GM18511 (cell line): ENCODE measurements around the gene NR1H4.
"Not testable (repeated sequence)": the region's sequence is repeated elsewhere in the genome, so short reads cannot be mapped to it uniquely, and the experiment has no call there.

Experiments
- ATAC-seq: cut with Tn5 transposase; IDR thresholded peaks from one replicate; pipeline ENCODE4 v1.9.1; 2021; ENCODE audit warnings: mild to moderate bottlenecking, moderate library complexity; ENCODE audit not compliant: unreplicated experiment

The NR1H4 gene

DNA sequence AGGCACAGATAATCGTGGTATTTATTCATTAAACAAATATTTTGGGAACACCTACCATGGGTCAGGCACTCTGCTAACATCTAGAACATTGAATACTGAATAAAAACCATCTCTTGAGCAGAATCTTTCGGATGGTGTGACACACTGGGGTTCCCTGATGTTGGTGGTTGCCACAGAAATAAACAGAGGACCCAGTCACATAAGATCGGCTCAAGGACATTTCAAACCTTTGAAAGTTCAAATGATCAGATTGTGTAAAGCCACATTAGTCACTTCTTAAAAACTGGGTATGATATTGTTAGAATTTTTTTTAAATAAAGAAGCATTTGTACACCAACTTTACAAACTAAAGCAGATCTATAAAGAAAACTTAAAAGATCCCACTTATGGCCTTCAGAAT is 39.0 kb downstream of the NR1H4 start:
- ATAC-seq: no peak

GRCh38 chr12:100515968-100516367 is 42.3 kb downstream of the NR1H4 start:
- no peak for ATAC-seq

DNA sequence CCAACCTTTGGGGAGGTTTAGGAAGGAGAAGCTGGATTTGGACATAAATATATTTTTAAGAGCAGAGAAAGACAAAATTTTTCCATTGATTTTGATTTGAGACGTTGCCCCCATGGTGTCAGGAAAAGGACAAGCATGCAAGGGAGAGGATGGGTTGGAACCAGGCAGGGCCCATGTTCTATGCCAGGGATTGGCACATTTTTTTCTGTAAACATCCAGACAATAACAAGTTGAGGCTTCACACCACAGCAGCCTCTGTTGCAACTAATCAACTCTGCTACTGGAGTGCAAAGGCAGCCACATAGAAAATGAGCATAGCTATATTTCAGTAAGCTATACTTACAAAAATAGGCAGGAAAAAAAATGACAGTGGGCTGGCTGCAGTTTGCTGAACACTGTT is 44.7 kb downstream of the NR1H4 start:
- no peak for ATAC-seq

DNA sequence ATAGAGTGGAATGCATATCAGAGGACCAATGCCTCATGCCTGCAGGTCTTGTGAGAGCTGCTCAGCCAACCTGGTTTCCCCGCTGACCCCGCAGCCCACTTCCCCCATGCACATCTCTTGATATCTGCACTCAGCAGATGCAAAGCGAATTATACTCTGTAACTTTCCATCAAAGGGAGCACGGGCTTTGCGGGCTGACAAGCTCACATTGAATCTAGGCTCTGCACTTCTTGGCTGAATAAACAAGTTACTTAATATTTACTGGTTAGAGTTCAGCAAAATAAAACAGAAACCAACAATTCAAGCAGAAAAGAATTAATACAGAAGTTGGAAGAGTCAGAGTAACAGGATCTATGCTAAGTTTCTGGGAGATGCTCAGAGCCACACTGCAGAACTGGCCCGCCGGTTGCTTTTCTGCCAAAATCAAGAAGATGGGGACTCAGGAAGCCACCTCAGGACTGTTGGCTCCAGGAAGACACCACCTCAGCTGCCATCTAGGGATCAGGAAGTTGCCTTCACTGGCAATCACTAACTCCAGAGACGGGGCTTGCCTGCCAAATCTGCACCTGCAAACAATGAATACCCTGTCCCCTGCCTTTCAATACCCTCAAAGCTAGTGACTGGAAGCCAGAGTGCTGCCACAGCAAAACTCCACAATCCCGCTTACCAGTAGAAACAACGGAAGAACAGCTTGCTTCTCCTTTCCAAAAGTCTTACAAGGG is 46.5 kb downstream of the NR1H4 start:
- ATAC-seq: no peak

GRCh38 chr12:100521958-100522357 is 48.3 kb downstream of the NR1H4 start:
- ATAC-seq: no peak

DNA sequence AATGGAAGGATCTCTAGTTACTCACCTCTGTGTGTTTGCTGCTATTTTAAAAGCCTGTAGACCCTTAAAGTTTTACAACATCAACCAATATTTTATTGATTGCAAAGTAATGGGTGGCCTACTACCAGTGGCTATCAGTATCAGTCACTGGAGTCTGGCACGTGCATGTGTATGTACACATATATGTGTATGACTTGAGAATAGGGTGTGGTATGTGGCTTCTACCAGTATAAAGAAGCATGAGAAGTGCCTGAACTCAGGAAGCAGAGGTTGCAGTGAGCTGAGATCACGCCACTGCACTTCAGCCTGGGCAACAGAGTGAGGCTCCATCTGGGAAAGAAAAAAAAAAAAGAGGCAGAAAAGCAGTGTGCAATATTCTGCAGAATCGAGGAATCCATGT is 54.4 kb downstream of the NR1H4 start:
- ATAC-seq: no peak

- ATAC-seq: no peak
Observed at GRCh38 chr12:100528471-100529127, 54.9 kb downstream of the NR1H4 start.

- no peak for ATAC-seq
Observed at GRCh38 chr12:100529756-100530350, 56.2 kb downstream of the NR1H4 start.

GRCh38 chr12:100533376-100533775 is 59.7 kb downstream of the NR1H4 start:
- no peak for ATAC-seq

GRCh38 chr12:100534625-100535227 is 61.1 kb downstream of the NR1H4 start:
- ATAC-seq: no peak

- no peak for ATAC-seq
Observed at GRCh38 chr12:100539202-100539601, 65.5 kb downstream of the NR1H4 start.

- no peak for ATAC-seq
Observed at GRCh38 chr12:100544165-100544564, 70.5 kb downstream of the NR1H4 start.

DNA sequence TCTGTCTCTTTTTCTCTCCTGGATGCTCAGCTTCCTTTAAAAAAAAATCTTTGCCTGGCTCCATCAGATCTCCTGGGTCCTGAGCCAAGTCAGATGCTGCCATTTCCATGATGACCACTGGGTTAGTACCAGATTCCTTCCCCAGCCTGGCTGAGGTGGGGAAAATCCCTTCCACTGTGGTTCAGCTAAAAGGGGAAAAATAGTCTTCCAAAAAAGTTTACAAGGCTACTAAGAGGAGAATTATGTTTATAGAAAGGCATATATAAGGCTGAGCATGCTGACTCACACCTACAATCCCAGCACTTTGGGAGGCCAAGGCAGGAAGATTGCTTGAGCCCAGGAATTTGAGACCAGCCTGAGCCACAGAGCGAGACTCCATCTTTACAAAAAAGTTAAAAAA is 71.4 kb downstream of the NR1H4 start:
- ATAC-seq: no peak

DNA sequence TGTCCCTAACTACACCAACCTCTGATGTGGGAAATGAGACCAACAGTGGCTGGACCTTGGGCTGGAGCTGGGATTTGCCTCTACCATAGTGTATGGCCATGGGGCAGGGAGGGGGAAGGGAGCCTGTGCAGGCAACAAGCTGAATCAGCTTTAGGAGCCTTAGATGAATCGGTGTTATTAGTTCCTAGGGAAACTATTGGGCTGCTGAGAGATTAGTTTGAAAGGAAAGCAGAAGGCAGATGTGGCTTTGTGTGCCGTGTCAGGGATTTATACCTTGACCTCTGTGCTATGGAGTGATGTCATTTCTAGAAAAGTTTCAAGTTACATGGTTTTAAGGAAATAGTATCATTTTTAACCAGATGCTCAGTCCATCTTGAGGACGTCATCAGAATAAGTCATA is 80.3 kb downstream of the NR1H4 start:
- no peak for ATAC-seq

DNA sequence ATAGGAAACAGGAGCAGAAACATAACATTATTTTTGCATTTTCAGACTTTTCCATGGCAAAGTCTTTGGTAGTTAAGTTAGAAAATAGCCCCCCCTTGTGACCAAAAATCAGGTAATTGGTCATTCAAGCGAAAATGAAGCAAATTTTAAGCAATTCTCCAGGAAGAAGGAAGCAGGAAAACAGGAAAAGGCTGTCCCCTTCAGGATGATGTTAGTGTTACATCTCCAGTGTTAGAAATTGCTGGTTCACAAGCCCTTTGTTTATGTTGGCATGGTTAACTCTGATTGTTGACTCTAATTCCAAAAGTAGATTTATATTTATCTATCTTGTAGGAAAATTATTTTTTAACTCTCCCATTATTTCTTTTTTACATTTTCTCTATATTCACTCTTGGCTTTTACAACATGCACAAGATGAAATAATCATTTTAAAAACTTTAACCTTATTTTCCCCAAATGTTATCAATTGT is 81.0 kb downstream of the NR1H4 start:
- no peak for ATAC-seq

DNA sequence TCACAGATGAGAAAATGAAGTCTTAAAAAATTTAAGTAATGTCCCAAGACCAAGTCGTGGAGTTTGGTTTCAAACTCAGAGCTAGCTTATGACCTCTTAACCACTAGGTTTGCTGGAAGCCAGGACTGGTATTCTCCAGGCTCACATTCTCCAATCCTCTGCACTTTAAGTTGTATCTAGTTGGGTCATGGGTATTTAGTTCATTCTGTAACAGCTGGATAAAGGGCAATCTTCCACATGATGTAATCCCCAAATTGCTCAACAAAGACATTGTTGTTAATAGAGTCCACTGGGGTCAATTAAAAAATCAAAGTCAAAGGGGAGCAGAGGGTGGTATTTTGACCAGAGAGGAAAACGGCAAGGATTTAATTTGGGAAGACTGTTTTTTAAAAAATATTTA is 82.1 kb downstream of the NR1H4 start:
- no peak for ATAC-seq

GRCh38 chr12:100557357-100557756 is 83.7 kb downstream of the NR1H4 start:
- ATAC-seq: no peak

DNA sequence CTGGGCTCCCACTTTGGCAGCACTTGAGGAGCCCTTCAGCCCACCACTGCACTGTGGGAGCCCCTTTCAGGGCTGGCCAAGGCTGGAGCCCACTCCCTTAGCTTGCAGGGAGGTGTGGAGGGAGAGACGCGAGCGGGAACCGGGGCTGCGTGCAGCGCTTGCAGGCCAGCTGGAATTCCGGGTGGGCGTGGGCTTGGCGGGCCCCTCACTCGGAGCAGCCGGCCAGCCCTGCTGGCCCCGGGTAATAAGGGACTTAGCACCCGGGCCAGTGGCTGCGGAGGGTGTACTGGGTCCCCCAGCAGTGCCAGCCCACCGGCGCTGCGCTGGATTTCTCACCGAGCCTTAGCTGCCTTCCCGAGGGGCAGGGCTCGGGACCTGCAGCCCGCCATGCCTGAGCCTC is 85.6 kb downstream of the NR1H4 start:
- ATAC-seq: not testable (repeated sequence)

DNA sequence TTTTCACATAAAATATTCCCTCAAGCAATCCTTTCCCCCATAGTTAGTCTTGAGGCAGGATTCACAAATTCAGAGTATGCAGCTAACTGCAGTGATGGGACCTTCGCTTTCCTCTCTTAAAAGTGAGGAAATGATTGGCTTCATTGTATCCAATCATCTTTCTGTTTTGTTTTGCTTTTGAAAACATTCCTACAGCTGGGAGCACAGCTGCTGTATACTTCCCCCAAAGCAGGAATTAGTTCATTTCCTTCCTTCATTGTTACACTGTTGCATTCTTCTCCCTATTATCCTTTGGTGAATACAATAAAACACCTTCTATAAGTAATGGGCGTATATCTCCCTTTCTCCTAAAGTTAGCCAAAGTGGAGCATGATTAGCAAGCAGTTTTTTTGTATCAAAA is 90.4 kb downstream of the NR1H4 start:
- no peak for ATAC-seq

- no peak for ATAC-seq
Observed at GRCh38 chr12:100564905-100565467, 91.3 kb downstream of the NR1H4 start.

- no peak for ATAC-seq
Observed at GRCh38 chr12:100565987-100566545, 92.4 kb downstream of the NR1H4 start.
